ENCODE measurements around the gene SH3RF3.
A peak's percentile ranks its signal among the peaks of the same experiment; 100 is the strongest.
"Not testable (repeated sequence)": the region's sequence is repeated elsewhere in the genome, so short reads cannot be mapped to it uniquely, and the experiment has no call there.

SH3RF3 gene

GRCh38 chr2:109128616-109129355, at the start of gene SH3RF3:
Gene SH3RF3, plus strand, starts transcription at chr2:109129205.
- peak; percentile 79 for DNase-seq

GRCh38 chr2:109079590-109079989, 49.4 kb upstream of the SH3RF3 start:
- no peak for DNase-seq

DNA sequence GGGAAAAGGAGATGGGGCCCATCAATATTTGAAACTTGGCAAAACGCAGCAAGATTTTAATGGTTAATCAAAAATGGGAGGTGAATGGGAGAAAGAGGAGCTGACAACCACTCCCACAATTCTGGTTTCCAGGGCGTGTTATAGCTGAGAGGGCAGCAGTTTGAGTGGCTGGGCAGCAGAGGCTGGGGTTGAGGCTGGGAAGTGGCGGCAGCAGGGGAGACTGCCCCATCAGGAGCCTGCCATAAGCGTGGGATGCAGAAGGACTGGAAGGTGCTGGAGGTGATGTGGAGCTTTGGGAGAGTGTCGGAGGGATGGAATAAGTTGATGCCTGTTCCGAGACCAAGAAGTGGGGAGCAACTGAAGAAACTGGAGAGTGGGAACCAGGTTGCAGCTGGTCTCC, 48.9 kb upstream of the SH3RF3 start:
- DNase-seq, result peak; percentile 28

GRCh38 chr2:109080757-109081156, 48.2 kb upstream of the SH3RF3 start:
- peak; percentile 17 for DNase-seq

- no peak for DNase-seq
Observed at GRCh38 chr2:109081374-109081773, 47.6 kb upstream of the SH3RF3 start.

GRCh38 chr2:109083771-109084170, 45.2 kb upstream of the SH3RF3 start:
- peak; percentile 15 for DNase-seq

DNA sequence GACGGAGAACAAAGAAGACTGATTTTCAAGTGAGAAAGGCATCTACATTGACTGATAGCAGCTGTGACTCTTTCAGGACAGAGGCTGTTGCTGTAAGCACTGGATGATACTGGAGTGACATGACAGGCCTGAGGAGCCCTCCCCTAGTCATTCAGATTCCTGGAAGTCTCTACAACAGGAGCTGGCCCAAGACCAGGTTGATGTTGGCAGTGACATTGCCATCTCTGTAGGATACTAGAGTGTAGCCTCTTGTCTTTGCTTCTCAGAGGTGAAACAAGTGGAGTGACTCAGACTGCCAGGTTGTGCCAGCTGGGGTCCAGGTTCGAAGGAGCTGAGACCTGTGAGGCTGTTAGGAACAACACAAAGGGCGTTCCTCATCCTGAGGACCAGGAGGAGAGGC, 44.7 kb upstream of the SH3RF3 start:
- DNase-seq, result peak; percentile 37

DNA sequence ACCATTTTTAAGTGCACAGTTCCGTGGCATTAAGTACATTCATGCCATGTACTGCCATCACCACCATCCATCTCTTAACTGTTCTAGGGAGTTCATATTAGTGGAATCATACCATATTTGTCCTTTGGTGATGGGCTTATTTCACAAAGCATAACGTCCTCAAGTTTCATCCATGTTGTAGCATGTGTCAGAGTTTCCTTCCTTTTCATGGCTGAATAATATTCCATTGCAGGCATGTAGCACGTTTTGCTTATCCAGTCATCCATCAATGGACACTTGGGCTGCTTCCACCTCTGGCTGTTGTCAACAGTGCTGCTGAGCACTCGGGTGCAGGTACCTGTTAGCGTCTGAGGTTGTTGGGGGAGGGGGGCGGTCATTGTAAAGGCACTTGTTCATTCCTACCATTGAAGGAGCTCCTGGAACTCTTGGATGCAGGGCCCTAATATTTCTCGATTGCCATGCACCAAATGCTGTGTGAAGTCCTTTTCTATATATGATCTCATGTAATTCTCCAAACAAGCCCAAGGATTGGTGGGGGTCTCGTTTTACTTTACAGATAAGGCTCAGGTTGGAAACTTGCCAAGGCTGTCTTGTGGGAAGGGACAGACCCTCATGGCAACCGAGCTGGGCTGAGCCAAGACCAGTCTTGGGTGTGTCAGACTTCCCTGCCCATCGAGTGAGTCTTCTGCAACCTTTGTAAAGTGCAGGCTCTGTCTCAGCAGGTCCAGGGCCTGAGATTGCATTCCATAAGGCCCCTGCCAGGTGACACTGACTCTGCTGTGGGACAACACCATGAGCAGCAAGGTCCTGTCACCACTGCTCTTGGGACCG, 42.9 kb upstream of the SH3RF3 start:
- peak; percentile 28 for DNase-seq

- no peak for DNase-seq
Observed at GRCh38 chr2:109086743-109087020, 42.3 kb upstream of the SH3RF3 start.

- DNase-seq, result peak; percentile 47
Observed at GRCh38 chr2:109087055-109087663, 41.8 kb upstream of the SH3RF3 start.

- no peak for DNase-seq
Observed at GRCh38 chr2:109089602-109090300, 39.3 kb upstream of the SH3RF3 start.

DNA sequence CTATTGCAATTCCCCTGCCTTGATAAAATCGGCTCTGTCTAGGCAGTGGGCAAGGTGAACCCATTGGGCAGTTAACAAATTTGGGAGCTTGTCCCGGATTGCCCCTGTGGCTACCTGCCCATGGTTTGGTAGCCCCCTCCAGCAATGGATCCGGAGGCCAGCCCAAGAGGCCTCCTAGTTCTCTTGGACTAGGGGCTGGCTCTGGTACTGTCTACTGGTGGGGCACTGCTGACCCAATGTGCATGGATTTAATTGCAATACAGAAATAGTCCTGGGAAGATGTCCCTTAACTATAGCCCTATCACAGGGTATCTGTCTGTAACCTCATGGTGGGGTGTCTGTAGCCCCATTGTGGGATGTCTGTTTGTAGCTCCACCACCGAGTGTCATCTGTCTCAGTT, 37.5 kb upstream of the SH3RF3 start:
- DNase-seq, result no peak

GRCh38 chr2:109094144-109094543, 34.9 kb upstream of the SH3RF3 start:
- no peak for DNase-seq

- DNase-seq, result no peak
Observed at GRCh38 chr2:109098251-109098920, 30.6 kb upstream of the SH3RF3 start.

DNA sequence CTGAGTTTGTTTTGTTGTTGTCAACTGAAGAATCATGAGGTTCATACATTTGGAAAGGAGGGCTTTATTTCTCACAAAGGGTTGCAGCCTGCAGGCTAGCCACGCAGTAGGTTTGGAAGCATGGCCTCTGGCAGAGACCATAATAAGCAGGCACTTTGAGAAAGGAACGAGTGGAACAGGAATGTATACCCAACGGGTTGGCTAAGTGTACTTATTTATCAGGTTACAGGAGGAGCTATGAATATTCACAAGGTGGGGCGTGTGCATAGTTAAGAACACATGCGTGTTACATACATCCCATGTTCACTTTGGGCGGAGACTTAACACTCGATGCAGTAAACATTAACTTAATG, 30.1 kb upstream of the SH3RF3 start:
- DNase-seq, result no peak

GRCh38 chr2:109102588-109103233, 26.3 kb upstream of the SH3RF3 start:
- DNase-seq, result no peak

- DNase-seq, result no peak
Observed at GRCh38 chr2:109105113-109105512, 23.9 kb upstream of the SH3RF3 start.

GRCh38 chr2:109108740-109109139, 20.3 kb upstream of the SH3RF3 start:
- DNase-seq, result no peak

DNA sequence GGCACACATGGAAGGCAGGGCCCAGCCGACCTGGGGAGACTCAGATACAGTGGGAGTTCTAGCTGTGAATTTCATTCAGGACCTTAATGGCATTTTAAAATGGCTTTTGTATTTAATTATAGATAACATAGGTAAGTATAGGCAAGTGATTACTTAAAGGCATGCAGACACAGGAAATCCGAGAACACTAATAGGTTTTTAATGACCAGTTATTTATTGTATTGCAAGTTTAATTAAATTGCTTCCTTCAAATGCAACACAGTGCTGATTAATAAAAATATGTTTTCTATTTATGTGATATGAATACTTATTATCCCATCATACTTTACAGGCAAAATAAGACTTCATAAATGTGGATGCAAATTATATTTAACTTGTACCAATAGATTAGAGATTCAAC, 19.7 kb upstream of the SH3RF3 start:
- no peak for DNase-seq

GRCh38 chr2:109110170-109110569, 18.8 kb upstream of the SH3RF3 start:
- no peak for DNase-seq

- not testable (repeated sequence) for DNase-seq
Observed at GRCh38 chr2:109117181-109117580, 11.8 kb upstream of the SH3RF3 start.

- DNase-seq, result peak; percentile 30
Observed at GRCh38 chr2:109117780-109118179, 11.2 kb upstream of the SH3RF3 start.

Measured in activated CD8-positive, alpha-beta memory T cell treated with anti-CD3 and anti-CD28 coated beads for 24 hours (primary cell).